HG03025 (cell line): ENCODE measurements around the gene MRC1.
"Not testable (repeated sequence)": the region's sequence is repeated elsewhere in the genome, so short reads cannot be mapped to it uniquely, and the experiment has no call there.

Experiments used
- ATAC-seq: cut with Tn5 transposase; IDR thresholded peaks from one replicate; pipeline ENCODE4 v1.9.1; 2021; ENCODE audit warnings: mild to moderate bottlenecking, moderate library complexity; ENCODE audit not compliant: unreplicated experiment, low FRiP score

The MRC1 gene

GRCh38 chr10:17882557-17882956 is 73.4 kb downstream of the MRC1 start:
- no peak for ATAC-seq

- no peak for ATAC-seq
These were observed 74.5 kb downstream of the MRC1 start for GRCh38 chr10:17883621-17884020.

- ATAC-seq = no peak
These were observed 79.0 kb downstream of the MRC1 start for GRCh38 chr10:17888189-17888588.

- no peak for ATAC-seq
These were observed 82.3 kb downstream of the MRC1 start for GRCh38 chr10:17891435-17891834.

- ATAC-seq = no peak
These were observed 95.4 kb downstream of the MRC1 start for GRCh38 chr10:17904564-17904963.

GRCh38 chr10:17905491-17905890 is 96.3 kb downstream of the MRC1 start:
- ATAC-seq = no peak

GRCh38 chr10:17906002-17906401 is 96.9 kb downstream of the MRC1 start:
- ATAC-seq = no peak

GRCh38 chr10:17907641-17908040 is 98.5 kb downstream of the MRC1 start:
- no peak for ATAC-seq

- ATAC-seq = no peak
These were observed 101.1 kb downstream of the MRC1 start for GRCh38 chr10:17910125-17910789.

GRCh38 chr10:17912754-17913153 is 103.6 kb downstream of the MRC1 start:
- ATAC-seq = no peak

GRCh38 chr10:17913604-17914003 is 104.5 kb downstream of the MRC1 start:
- no peak for ATAC-seq

- no peak for ATAC-seq
These were observed 105.3 kb downstream of the MRC1 start for GRCh38 chr10:17914169-17915045.

GRCh38 chr10:17915181-17915580 is 106.0 kb downstream of the MRC1 start:
- ATAC-seq = no peak

GRCh38 chr10:17918187-17918903 is 109.2 kb downstream of the MRC1 start:
- no peak for ATAC-seq

- no peak for ATAC-seq
These were observed 112.2 kb downstream of the MRC1 start for GRCh38 chr10:17921378-17921777.

- ATAC-seq = no peak
These were observed 114.6 kb downstream of the MRC1 start for GRCh38 chr10:17923728-17924127.

GRCh38 chr10:17943033-17943745 is 134.0 kb downstream of the MRC1 start:
- no peak for ATAC-seq

- ATAC-seq = not testable (repeated sequence)
These were observed 141.1 kb downstream of the MRC1 start for GRCh38 chr10:17950269-17950668.

- no peak for ATAC-seq
These were observed 141.6 kb downstream of the MRC1 start for GRCh38 chr10:17950726-17951125.

- no peak for ATAC-seq
These were observed 142.8 kb downstream of the MRC1 start, which contains the start of gene SLC39A12 for GRCh38 chr10:17951868-17952371. Gene SLC39A12, plus strand, starts transcription at chr10:17951918. Its CDS starts 1,359 bp downstream, at chr10:17953277.
